ENCODE data around the gene MTUS2.

GRCh38 chr13:29024783-29025182 is 204.6 kb downstream of the MTUS2 start:
- no peak for TF ChIP-seq CTCF (conservative IDR thresholded peaks at IDR 0.05; ENCODE audit: low read length)
- no peak for TF ChIP-seq EZH2phosphoT487 (IDR thresholded peaks at IDR 0.05; ENCODE audit: borderline replicate concordance)
